Caki2 (cell line): ENCODE measurements around the gene EEFSEC. TPM values are rescaled to one million over a fixed set of nuclear protein-coding genes. Genes with fewer than 3 reads are reported as not detected.

Experiments used
- DNase-seq: peaks from one replicate; pipeline ENCODE4 v3.0.0-alpha.2; 2015; ENCODE audit warnings: low read depth
- in situ Hi-C: cut with HindIII; loops from 2 replicates; pipeline ENCODE4 v1.10.0; 2016; ENCODE audit warnings: low sequenced_read_pairs, low pct_unique_long_range_greater_than_20kb, mixed read lengths
- total RNA-seq: library from RNA; depleted of rRNA; stranded (reverse); fragments of >200 nt; shearing (Covaris generic); gene quantifications from 2 replicates; pipeline ENCODE4 v1.2.3, GENCODE V29; 2014; ENCODE audit warnings: low replicate concordance; rRNA removed

Gene EEFSEC
- total RNA-seq, result 10.3 and 12.7 TPM in 2 replicates

GRCh38 chr3:128153156-128154041, at the start of gene EEFSEC:
TSS of gene EEFSEC (plus strand) at chr3:128153481. CDS start at chr3:128153508, 27 bp downstream.
- DNase-seq, result peak; percentile 90

GRCh38 chr3:128107834-128108233, 45.4 kb upstream of the EEFSEC start:
- in situ Hi-C loops, result no loop called here

More at GRCh38 chr3:128153156-128154041, at the start of gene EEFSEC:
- in situ Hi-C loops, result no loop called here

GRCh38 chr3:128111147-128111546, 42.1 kb upstream of the EEFSEC start:
- in situ Hi-C loops, result no loop called here
- DNase-seq, result no peak

More at GRCh38 chr3:128107834-128108233, 45.4 kb upstream of the EEFSEC start:
- no peak for DNase-seq

- DNase-seq, result peak; percentile 83
- in situ Hi-C loops, result no loop called here
Observed at GRCh38 chr3:128112357-128112968, 40.8 kb upstream of the EEFSEC start.

GRCh38 chr3:128113817-128114794, 39.2 kb upstream of the EEFSEC start:
- in situ Hi-C loops, result no loop called here
- DNase-seq, result peak; percentile 30

GRCh38 chr3:128122013-128122412, 31.3 kb upstream of the EEFSEC start:
- in situ Hi-C loops, result no loop called here
- no peak for DNase-seq

GRCh38 chr3:128123156-128123537, 30.1 kb upstream of the EEFSEC start:
- in situ Hi-C loops, result no loop called here
- no peak for DNase-seq

- DNase-seq, result peak; percentile 93
- in situ Hi-C loops, result no loop called here
Observed at GRCh38 chr3:128123538-128124368, 29.5 kb upstream of the EEFSEC start, which contains the start of gene RUVBL1. TSS of gene RUVBL1 (minus strand) at chr3:128123812. CDS start at chr3:128123724, 88 bp downstream.

- in situ Hi-C loops, result no loop called here
- no peak for DNase-seq
Observed at GRCh38 chr3:128127236-128127635, 26.0 kb upstream of the EEFSEC start.

- no peak for DNase-seq
- in situ Hi-C loops, result no loop called here
Observed at GRCh38 chr3:128128251-128128650, 25.0 kb upstream of the EEFSEC start.

- in situ Hi-C loops, result no loop called here
Observed at GRCh38 chr3:128131897-128132646, 21.2 kb upstream of the EEFSEC start.

GRCh38 chr3:128133273-128133883, 19.9 kb upstream of the EEFSEC start:
- peak; percentile 16 for DNase-seq
- in situ Hi-C loops, result no loop called here

More at GRCh38 chr3:128131897-128132646, 21.2 kb upstream of the EEFSEC start:
- no peak for DNase-seq

- in situ Hi-C loops, result no loop called here
- DNase-seq, result no peak
Observed at GRCh38 chr3:128143496-128143895, 9.8 kb upstream of the EEFSEC start.

- DNase-seq, result no peak
- in situ Hi-C loops, result no loop called here
Observed at GRCh38 chr3:128144512-128145187, 8.6 kb upstream of the EEFSEC start.

- DNase-seq, result peak; percentile 16
- in situ Hi-C loops, result no loop called here
Observed at GRCh38 chr3:128145279-128145678, 8.0 kb upstream of the EEFSEC start.

GRCh38 chr3:128146201-128146600, 7.1 kb upstream of the EEFSEC start:
- in situ Hi-C loops, result no loop called here
- no peak for DNase-seq
